Measurements from ENCODE around the gene PRKCE.
"Not testable (repeated sequence)": the region's sequence is repeated elsewhere in the genome, so short reads cannot be mapped to it uniquely, and the experiment has no call there.

PRKCE gene

GRCh38 chr2:45841752-45842407, 190.4 kb downstream of the PRKCE start:
- no peak for DNase-seq

- DNase-seq: peak in 1 of 5 donors; percentile 43
These were observed 191.7 kb downstream of the PRKCE start for GRCh38 chr2:45843136-45843535.

GRCh38 chr2:45844796-45845457, 193.5 kb downstream of the PRKCE start:
- DNase-seq: peak in 1 of 5 donors; percentile 29

- no peak for DNase-seq
These were observed 194.1 kb downstream of the PRKCE start for GRCh38 chr2:45845566-45845965.

GRCh38 chr2:45849491-45850283, 198.2 kb downstream of the PRKCE start:
- peak in 1 of 5 donors; percentile 69 for DNase-seq

GRCh38 chr2:45850558-45850957, 199.1 kb downstream of the PRKCE start:
- no peak for DNase-seq

GRCh38 chr2:45851111-45851510, 199.6 kb downstream of the PRKCE start:
- DNase-seq: no peak

GRCh38 chr2:45851576-45852304, 200.3 kb downstream of the PRKCE start:
- no peak for DNase-seq

GRCh38 chr2:45852450-45853150, 201.1 kb downstream of the PRKCE start:
- DNase-seq: no peak

- no peak for DNase-seq
These were observed 203.9 kb downstream of the PRKCE start for GRCh38 chr2:45855374-45855773.

GRCh38 chr2:45856391-45857274, 205.2 kb downstream of the PRKCE start:
- no peak for DNase-seq

- no peak for DNase-seq
These were observed 205.8 kb downstream of the PRKCE start for GRCh38 chr2:45857275-45857609.

GRCh38 chr2:45857867-45858520, 206.5 kb downstream of the PRKCE start:
- no peak for DNase-seq

- DNase-seq: not testable (repeated sequence)
These were observed 207.4 kb downstream of the PRKCE start for GRCh38 chr2:45858872-45859271.

- DNase-seq: peak in 1 of 5 donors; percentile 33
These were observed 208.2 kb downstream of the PRKCE start for GRCh38 chr2:45859682-45860081.

- DNase-seq: peak in 1 of 5 donors; percentile 46
These were observed 209.0 kb downstream of the PRKCE start for GRCh38 chr2:45860136-45861121.

- peak in 1 of 5 donors; percentile 68 for DNase-seq
These were observed 211.4 kb downstream of the PRKCE start for GRCh38 chr2:45862843-45863242.

GRCh38 chr2:45864121-45864520, 212.6 kb downstream of the PRKCE start:
- DNase-seq: no peak

GRCh38 chr2:45867349-45867748, 215.9 kb downstream of the PRKCE start:
- no peak for DNase-seq

- no peak for DNase-seq
These were observed 216.3 kb downstream of the PRKCE start for GRCh38 chr2:45867800-45868199.
